HFFc6 (cell line): ENCODE results near the gene GPR183. TPM values are rescaled to one million over a fixed set of nuclear protein-coding genes. Genes with fewer than 3 reads are reported as not detected.

Source experiments
- DNase-seq: peaks from one replicate; pipeline ENCODE4 v3.0.0-alpha.2; 2018
- H3K27ac Mint-ChIP-seq: 2 replicates; pipeline ENCODE4 v1.8.0; 2020; ENCODE audit warnings: mild to moderate bottlenecking, mixed read lengths
- H3K27me3 Mint-ChIP-seq: 2 replicates; pipeline ENCODE4 v1.8.0; 2021; ENCODE audit warnings: mild to moderate bottlenecking, moderate library complexity, mixed read lengths; ENCODE audit not compliant: insufficient read depth
- H3K36me3 Mint-ChIP-seq: 2 replicates; pipeline ENCODE4 v1.8.0; 2021; ENCODE audit warnings: low read depth, mixed read lengths
- H3K4me1 Mint-ChIP-seq: 2 replicates; pipeline ENCODE4 v1.8.0; 2020; ENCODE audit warnings: low read depth, mixed read lengths
- H3K4me3 Mint-ChIP-seq: 2 replicates; pipeline ENCODE4 v1.8.0; 2020; ENCODE audit warnings: mild to moderate bottlenecking, moderate library complexity, mixed read lengths
- H3K9me3 Mint-ChIP-seq: 2 replicates; pipeline ENCODE4 v1.8.0; 2020; ENCODE audit warnings: mild to moderate bottlenecking, mixed read lengths
- total RNA-seq, 6 experiments: library from RNA; stranded (reverse); fragmentation: NEBNext Ultra II Directional; extraction: Animal tissue kit (Norgen Biotek cat#: 25700); gene quantifications; 2 replicates in 1 of 6; 3 replicates in 5 of 6; pipeline ENCODE4 v1.2.3, GENCODE V29; 2021
- TF ChIP-seq, protein P1 (sequence below): fragments of 200-600 bp; sonication (generic); IDR thresholded peaks from 2 replicates; pipeline ENCODE4 v1.5.0; 2021; ENCODE audit warnings: antibody characterized with exemption, mild to moderate bottlenecking

GPR183 gene
- total RNA-seq, 6 experiments from 2014 or later = 0.17 TPM; not detected in 5

DNA sequence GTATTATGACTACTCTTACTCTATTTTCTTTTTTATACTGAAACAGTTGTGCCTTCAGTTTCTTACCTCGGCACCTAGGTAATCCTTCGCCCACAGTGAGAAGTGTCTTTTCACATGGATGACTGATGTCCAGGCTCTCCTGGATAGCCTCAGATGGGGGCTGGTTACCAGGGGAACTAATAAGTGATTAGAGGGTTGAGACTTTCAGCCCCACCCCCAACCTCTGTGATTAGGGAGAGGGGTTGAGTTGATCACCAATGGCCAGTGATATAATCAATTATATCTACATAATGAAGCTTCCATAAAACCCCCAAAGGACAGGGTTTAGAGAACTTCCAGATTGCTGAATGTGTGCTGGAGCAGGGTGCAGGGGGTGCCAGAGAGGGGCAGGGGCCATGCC, 43.0 kb upstream of the GPR183 start:
- Mint-ChIP-seq H3K4me1 (peaks cover 28% of the 10 kb centered on the region), H3K9me3 (no peaks in the 10 kb centered on the region), H3K27ac (no peak overlapping the region), H3K36me3 (peaks cover 49% of the 10 kb centered on the region), H3K27me3 (peaks cover 4% of the 10 kb centered on the region), H3K4me3 (no peak overlapping the region)
- DNase-seq = no peak
- TF ChIP-seq, protein P1, sequence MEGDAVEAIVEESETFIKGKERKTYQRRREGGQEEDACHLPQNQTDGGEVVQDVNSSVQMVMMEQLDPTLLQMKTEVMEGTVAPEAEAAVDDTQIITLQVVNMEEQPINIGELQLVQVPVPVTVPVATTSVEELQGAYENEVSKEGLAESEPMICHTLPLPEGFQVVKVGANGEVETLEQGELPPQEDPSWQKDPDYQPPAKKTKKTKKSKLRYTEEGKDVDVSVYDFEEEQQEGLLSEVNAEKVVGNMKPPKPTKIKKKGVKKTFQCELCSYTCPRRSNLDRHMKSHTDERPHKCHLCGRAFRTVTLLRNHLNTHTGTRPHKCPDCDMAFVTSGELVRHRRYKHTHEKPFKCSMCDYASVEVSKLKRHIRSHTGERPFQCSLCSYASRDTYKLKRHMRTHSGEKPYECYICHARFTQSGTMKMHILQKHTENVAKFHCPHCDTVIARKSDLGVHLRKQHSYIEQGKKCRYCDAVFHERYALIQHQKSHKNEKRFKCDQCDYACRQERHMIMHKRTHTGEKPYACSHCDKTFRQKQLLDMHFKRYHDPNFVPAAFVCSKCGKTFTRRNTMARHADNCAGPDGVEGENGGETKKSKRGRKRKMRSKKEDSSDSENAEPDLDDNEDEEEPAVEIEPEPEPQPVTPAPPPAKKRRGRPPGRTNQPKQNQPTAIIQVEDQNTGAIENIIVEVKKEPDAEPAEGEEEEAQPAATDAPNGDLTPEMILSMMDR = no peak

DNA sequence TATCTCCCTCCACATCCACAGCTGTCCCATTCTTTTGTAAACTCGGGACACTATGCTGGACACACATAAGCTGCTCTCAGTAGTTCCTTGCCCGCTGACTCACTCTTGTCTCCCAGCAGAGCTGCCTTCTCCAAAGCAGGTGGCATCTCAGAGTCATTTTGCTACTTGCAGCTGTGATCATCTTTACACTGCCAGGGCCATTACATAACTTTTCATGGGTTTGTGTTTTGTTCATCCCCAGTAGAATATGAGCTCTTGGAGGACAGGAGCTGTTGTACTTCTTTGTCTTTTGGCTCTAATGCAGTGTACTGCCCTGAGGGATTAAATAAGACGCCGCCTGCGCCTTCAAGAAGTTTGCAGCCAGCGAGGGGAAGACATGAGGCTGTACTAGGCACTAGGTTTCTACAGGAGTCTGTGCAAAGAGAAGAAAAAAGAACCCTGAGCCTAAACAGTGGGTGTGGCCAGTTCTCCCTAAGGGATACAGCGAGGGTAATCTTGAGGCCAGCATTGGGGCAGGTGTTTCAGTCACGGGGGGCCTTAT, 40.8 kb upstream of the GPR183 start:
- peaks cover 3% of the 10 kb centered on the region for H3K27me3 Mint-ChIP-seq
- no peak overlapping the region; the same call in 1 of the 2 replicates for H3K27ac Mint-ChIP-seq

DNA sequence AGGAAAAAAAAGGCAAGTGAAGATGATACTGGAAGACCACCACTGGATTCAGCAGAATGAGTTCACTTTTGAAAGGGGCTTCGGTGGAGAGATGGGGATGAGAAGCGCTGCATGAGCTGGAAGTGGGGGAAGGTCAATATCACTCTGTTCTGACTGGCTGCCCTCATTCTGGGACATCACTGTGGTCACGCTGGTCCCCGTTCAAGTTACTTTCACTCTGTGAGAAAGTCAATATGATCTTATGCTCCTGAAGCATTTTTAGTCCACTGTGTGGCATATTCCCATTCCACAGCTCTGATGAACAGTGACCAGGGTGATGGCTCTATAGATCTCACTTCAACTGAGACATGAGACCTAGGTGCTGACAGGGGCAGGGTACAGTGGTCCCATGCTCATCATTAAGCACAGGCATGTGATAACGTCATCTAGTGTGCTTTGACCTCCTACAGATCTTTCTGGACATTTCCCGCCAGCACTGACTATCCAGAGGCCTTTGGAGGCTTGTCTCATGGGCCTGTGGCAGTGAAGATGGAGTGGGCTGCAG, 40.2 kb upstream of the GPR183 start:
- Mint-ChIP-seq H3K9me3 (no peaks in the 10 kb centered on the region), H3K27me3 (peaks cover 3% of the 10 kb centered on the region), H3K4me3 (no peak overlapping the region), H3K36me3 (peaks cover 45% of the 10 kb centered on the region), H3K27ac (no peak overlapping the region), H3K4me1 (peaks cover 2% of the 10 kb centered on the region)
- DNase-seq = no peak
- TF ChIP-seq, protein P1 = no peak

More for the DNA sequence above, 40.8 kb upstream of the GPR183 start:
- H3K4me3 Mint-ChIP-seq = no peak overlapping the region
- H3K4me1 Mint-ChIP-seq = peaks cover 8% of the 10 kb centered on the region
- DNase-seq = no peak
- peaks cover 47% of the 10 kb centered on the region for H3K36me3 Mint-ChIP-seq
- TF ChIP-seq, protein P1 = no peak
- no peaks in the 10 kb centered on the region for H3K9me3 Mint-ChIP-seq

DNA sequence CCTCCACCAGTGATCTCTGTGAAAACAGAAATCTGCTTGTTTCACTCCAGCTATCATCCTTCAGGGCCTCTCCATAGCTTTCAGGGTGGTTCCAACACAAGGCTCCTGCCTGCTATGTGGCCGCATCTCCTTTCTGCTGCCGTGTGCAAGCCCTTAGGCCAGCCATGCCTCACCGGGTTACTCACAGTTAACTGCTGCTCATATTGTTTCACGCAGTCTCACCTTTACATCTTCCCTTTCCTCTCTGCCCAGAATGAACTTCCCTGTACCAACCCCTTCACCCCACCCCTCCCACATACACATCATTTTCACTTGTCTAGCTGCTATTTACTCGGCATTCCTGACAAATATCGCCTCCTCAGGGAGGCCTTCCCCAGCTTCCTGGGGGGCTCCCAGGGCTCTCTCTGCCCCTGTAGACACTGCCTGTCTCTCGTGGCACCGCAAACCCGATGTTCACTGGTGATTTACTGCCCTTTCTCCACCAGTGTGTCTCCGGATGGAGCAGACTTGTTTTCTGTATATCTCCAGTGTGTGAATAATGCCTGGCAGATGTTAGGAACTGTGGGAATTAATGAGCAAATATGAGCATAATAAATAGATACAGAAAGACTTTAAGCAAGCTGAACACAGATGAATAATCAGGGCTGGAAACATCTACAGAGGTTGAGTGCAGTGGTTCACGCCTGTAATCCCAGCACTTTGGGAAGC, 39.3 kb upstream of the GPR183 start:
- no peak overlapping the region for H3K4me3 Mint-ChIP-seq
- peaks cover 36% of the 10 kb centered on the region for H3K36me3 Mint-ChIP-seq
- no peaks in the 10 kb centered on the region for H3K4me1 Mint-ChIP-seq
- H3K9me3 Mint-ChIP-seq = no peaks in the 10 kb centered on the region
- peaks cover 3% of the 10 kb centered on the region for H3K27me3 Mint-ChIP-seq
- H3K27ac Mint-ChIP-seq = peak overlapping the region; percentile 40; the same call in 1 of the 2 replicates
- no peak for DNase-seq
- TF ChIP-seq, protein P1 = no peak

DNA sequence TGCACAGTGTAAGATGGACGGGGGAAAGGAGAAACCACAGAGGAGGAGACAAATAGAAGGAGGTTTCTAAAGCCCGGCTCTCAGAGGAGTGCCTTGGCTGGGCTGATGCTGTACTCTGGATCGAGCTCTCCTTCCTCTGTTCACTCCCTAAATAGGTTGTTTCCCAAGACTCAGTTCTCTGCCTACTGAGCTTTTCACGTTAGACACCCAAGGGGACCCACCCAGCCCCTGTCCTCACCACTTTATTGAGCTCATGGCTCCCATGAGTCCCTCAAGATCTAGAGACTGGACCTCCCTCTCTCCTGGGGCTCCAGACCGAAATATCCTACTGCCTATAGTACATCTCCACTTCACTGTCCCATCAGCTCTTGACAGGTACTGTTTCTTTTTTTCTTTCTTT, 38.1 kb upstream of the GPR183 start:
- TF ChIP-seq, protein P1 = no peak
- Mint-ChIP-seq H3K27me3 (peaks cover 3% of the 10 kb centered on the region), H3K9me3 (no peaks in the 10 kb centered on the region), H3K36me3 (peaks cover 36% of the 10 kb centered on the region), H3K4me1 (peaks cover 1% of the 10 kb centered on the region), H3K27ac (no peak overlapping the region), H3K4me3 (no peak overlapping the region)
- no peak for DNase-seq
